Measurements from ENCODE around the gene GATA6. TPM values are rescaled to one million over a fixed set of nuclear protein-coding genes. Genes with fewer than 3 reads are reported as not detected.

Gene GATA6
- total and polyA plus RNA-seq, 7 donors, result 2.5 to 16.2 (median 13.6) TPM

DNA sequence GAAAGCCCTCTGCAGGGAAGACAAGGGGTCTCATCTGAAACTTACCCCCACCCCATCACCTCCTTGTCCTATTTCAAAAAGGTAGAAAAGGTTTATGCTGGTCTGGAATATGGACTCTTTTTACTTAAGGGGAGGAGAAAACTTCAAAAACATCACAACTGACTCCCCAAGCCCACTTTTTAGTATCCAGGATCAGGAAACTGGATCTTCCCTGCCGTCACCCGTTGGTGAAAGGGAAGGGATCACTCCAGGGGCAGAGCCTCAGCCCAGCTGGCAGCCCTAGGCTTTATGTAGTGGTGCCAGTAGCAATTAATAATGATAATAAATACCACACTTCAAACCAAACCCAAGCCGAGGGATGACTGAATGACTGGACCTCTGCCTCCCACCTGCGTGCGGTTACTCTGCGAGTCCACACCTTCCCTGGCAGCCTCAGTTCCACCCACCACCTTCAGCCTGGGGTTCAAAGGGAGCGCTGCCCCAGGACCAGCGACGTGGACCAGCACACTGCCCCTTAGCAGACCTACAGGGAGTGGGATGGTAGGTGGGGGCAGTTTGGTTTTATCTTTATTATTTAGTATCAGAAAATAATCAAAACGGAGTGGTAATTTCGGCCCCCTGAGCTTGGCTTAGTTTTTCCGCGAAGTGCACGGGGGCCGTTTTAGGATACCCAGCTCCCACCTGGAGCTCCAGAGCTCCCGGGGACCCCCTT lies 4.9 kb upstream of the GATA6 start:
- intact Hi-C loops (cut with DNase I), result loop anchor here (5.0 to 10.0 kb wide), 4 partner anchors 183 to 768 kb away; partner anchors contain the start of gene RBBP8
- Histone ChIP-seq H3K4me3 (peak overlapping the region in 1 of 4 donors; percentile 28), H3K9me3 (no peaks in the 10 kb centered on the region), H3K4me1 (peaks cover 0 to 42% (median 29%) of the 10 kb centered on the region in 4 donors), H3K36me3 (no peaks in the 10 kb centered on the region), H3K27ac (no peak overlapping the region), H3K27me3 (peaks cover 39 to 85% (median 52%) of the 10 kb centered on the region in 3 donors)
- TF ChIP-seq POLR2A (IDR thresholded peaks at IDR 0.05), result no peak
- peak in 1 of 4 donors; percentile 33 for TF ChIP-seq POLR2AphosphoS5 (IDR thresholded peaks at IDR 0.05)
- no peak for TF ChIP-seq CTCF (IDR thresholded peaks at IDR 0.05)
- no peak for TF ChIP-seq EP300 (IDR thresholded peaks at IDR 0.05)
- DNase-seq, result no peak
- WGBS, 2 donors, result 10 to 31% methylated on average over 16 of the region's 16 CpGs

DNA sequence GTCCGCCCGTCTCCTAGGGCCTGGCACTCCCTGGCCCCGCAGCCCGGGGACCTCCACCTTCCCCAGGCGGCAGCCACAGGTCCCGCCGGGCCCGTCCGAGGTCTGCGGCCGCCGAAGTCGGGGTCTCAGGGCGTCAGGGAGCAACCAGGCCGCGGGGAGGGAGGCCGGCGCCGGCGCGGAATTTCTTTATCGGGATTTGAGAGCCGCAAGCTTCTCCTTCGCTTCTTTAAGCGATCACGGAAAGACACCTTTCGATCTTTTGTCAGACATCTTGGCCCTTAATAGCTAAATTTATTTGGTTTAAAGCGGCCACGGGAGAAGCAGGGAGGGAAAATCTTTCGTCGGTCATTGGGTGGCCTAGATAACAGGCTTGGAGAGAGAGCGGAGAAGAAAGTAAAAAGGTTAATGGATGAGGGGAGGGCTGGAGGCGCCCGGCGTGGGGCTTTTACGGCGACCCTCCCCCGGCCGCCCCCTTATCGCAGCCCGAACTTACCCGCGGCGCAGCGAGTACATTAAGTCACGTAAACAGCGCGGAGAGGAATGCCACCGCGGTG lies 4.3 kb upstream of the GATA6 start:
- Histone ChIP-seq H3K4me3 (peak overlapping the region in 2 of 4 donors; percentile 28 to 78), H3K27ac (no peak overlapping the region)
- intact Hi-C loops (cut with DNase I), result loop anchor here (5.0 to 10.0 kb wide), 4 partner anchors 182 to 767 kb away; partner anchors contain the start of gene RBBP8

GRCh38 chr18:22165603-22166068 lies 3.8 kb upstream of the GATA6 start:
- no peak for DNase-seq
- peak overlapping the region; percentile 2 to 78 (median 22) for H3K4me3 ChIP-seq
- H3K27me3 ChIP-seq, result peaks cover 39 to 89% (median 52%) of the 10 kb centered on the region in 3 donors
- no peaks in the 10 kb centered on the region for H3K36me3 ChIP-seq
- peak overlapping the region in 2 of 4 donors; percentile 54 to 95 for H3K27ac ChIP-seq
- H3K4me1 ChIP-seq, result peaks cover 0 to 46% (median 29%) of the 10 kb centered on the region in 4 donors
- TF ChIP-seq POLR2AphosphoS5 (IDR thresholded peaks at IDR 0.05) (no peak), CTCF (IDR thresholded peaks at IDR 0.05) (no peak), EP300 (IDR thresholded peaks at IDR 0.05) (no peak), POLR2A (IDR thresholded peaks at IDR 0.05) (no peak)
- intact Hi-C loops (cut with DNase I), result loop anchor here (5.0 to 10.0 kb wide), 4 partner anchors 182 to 767 kb away; partner anchors contain the start of gene RBBP8
- 3 to 5% methylated on average over 57 of the region's 57 CpGs for WGBS, 2 donors
- H3K9me3 ChIP-seq, result no peaks in the 10 kb centered on the region

More for the DNA sequence above, 4.3 kb upstream of the GATA6 start:
- no peak for DNase-seq
- H3K4me1 ChIP-seq, result peaks cover 0 to 46% (median 29%) of the 10 kb centered on the region in 4 donors
- peaks cover 39 to 85% (median 52%) of the 10 kb centered on the region in 3 donors for H3K27me3 ChIP-seq
- H3K9me3 ChIP-seq, result no peaks in the 10 kb centered on the region
- H3K36me3 ChIP-seq, result no peaks in the 10 kb centered on the region
- TF ChIP-seq POLR2AphosphoS5 (IDR thresholded peaks at IDR 0.05) (no peak), POLR2A (IDR thresholded peaks at IDR 0.05) (no peak)
- 2 to 7% methylated on average over 50 of the region's 50 CpGs for whole genome bisulfite sequencing, 2 donors

DNA sequence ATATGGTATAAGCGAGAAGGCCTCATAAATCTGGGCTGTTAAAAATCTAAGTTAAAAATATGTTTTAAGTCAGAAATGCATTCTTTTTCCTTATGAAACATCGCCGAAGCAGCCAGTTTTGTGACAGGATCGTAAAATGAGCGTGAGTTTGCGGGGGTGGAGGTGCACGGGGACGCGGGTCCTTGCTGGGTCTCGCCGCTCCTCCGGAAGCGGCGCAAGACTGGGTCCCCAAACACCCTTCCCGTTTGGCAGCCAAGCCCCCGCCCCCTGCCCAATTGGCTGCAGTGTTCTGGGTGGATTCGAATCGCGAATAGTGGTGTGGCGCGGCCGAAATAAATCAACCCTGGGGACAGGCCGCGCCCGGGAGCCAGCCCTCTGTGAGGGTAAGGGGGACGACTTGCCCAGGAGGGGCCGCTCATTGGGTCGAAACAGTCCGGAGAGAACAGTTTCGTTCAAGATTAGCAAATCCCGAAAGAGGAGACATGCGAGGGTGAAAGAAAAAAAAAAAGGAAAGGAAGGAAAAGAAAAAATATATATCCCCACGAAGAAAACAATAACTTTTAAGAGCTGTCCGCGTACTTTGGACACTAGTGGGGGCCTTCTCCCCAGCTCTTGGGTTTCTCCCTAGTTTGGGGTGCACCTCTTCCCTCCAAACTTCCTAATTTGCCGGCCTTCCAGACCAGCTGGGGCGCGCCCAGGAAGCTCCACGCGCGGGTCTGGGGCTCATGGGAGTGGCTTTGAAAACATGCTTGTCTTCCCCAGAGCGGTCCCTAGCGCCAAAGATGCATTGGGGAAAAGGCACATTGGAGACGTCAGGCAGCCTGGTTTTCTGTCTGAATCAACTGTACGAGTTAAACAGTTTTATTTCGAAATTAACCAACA lies 3.1 kb upstream of the GATA6 start:
- Histone ChIP-seq H3K4me1 (peaks cover 0 to 52% (median 36%) of the 10 kb centered on the region in 4 donors), H3K4me3 (peak overlapping the region; percentile 2 to 78 (median 46)), H3K36me3 (no peaks in the 10 kb centered on the region), H3K27ac (peak overlapping the region in 2 of 4 donors; percentile 54 to 95), H3K27me3 (peaks cover 39 to 96% (median 56%) of the 10 kb centered on the region in 3 donors), H3K9me3 (no peaks in the 10 kb centered on the region)
- 3 to 6% methylated on average over 46 of the region's 46 CpGs for WGBS, 2 donors
- DNase-seq, result no peak
- TF ChIP-seq POLR2AphosphoS5 (IDR thresholded peaks at IDR 0.05), result peak in 2 of 4 donors; percentile 23 to 26
- no peak for TF ChIP-seq POLR2A (IDR thresholded peaks at IDR 0.05)
- intact Hi-C loops (cut with DNase I), result loop anchor here (5.0 to 10.0 kb wide), 4 partner anchors 181 to 766 kb away; partner anchors contain the start of gene RBBP8

DNA sequence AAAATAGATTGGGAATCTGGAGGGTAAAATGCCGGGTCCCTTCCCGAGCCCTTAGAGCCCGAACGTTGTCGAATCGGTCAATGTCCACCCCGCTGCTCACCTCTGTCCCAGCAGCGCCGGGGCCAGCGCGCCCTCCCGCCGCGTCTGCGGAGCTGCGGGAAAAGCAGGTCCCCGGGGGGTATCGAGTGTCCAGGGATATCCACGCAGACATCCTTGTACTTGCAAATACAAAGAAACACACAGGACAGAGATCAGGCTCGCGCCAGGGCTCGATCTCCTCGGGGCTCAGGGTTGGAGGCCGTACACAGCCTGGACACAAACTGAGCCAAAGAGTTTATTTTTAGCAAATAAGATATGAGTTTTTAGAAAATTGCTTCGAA lies 2.3 kb upstream of the GATA6 start:
- no peak for DNase-seq
- Histone ChIP-seq H3K27me3 (peaks cover 39 to 96% (median 61%) of the 10 kb centered on the region in 3 donors), H3K27ac (peak overlapping the region in 2 of 4 donors; percentile 54 to 95), H3K4me1 (peaks cover 0 to 54% (median 41%) of the 10 kb centered on the region in 4 donors), H3K4me3 (peak overlapping the region in 3 of 4 donors; percentile 5 to 78 (median 76)), H3K9me3 (no peaks in the 10 kb centered on the region), H3K36me3 (no peaks in the 10 kb centered on the region)
- 3 to 9% methylated on average over 25 of the region's 25 CpGs for WGBS, 2 donors
- TF ChIP-seq POLR2A (IDR thresholded peaks at IDR 0.05), result no peak
- TF ChIP-seq CTCF (IDR thresholded peaks at IDR 0.05), result no peak
- TF ChIP-seq EP300 (IDR thresholded peaks at IDR 0.05), result no peak
- TF ChIP-seq POLR2AphosphoS5 (IDR thresholded peaks at IDR 0.05), result no peak
- intact Hi-C loops (cut with DNase I), result loop anchor here (5.0 to 10.0 kb wide), 4 partner anchors 180 to 765 kb away; partner anchors contain the start of gene RBBP8
